GM12864 (cell line): ENCODE measurements around the gene ADCY4.
"Not testable (repeated sequence)": the region's sequence is repeated elsewhere in the genome, so short reads cannot be mapped to it uniquely, and the experiment has no call there.

Experiments used
- DNase-seq: peaks from one replicate; pipeline ENCODE4 v3.0.0-alpha.2; 2011; ENCODE audit warnings: low read depth
- H3K4me3 ChIP-seq: 2 replicates; pipeline ENCODE4 v1.5.1; 2011; ENCODE audit warnings: mild to moderate bottlenecking, low read depth, low read length, control low read depth
- TF ChIP-seq, protein P1 (sequence below): IDR thresholded peaks from 2 replicates; pipeline ENCODE4 v1.5.1; 2011; ENCODE audit warnings: low read depth, mild to moderate bottlenecking, moderate library complexity, low read length, control low read depth, inconsistent platforms; ENCODE audit errors: missing control alignments

Gene ADCY4

DNA sequence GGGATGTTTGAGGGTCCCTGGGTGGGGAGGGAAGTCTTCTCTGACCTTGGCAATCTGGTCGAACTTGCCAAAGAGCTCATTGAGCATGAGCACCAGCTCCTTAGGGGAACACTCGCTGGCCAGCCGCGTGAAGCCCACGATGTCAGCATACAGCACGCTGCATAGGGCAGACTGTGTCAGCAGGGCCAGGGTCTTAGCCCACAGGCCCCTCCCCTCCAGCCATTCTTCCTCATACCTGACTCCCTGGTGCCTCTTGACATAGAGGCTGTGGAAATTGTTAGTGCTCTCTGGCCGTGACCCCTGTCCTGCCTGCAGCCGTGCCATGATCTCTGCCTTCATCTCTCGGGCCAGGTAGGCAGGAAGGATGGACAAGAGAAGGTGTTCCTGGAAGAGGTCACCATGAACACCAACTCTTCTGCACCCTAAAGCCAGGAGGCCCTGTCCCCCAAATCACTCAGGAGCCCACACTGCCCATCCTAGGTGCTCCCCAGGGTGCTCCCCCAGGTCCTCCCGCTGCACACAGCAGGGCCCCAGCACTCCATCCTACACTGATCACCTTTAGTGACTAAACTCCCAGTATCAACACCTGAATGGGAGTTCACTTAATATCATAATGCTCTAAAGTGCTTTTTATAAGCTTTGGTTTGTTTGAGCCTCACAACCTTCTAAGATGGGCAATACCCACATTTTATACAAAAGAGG, 3.7 kb downstream of the ADCY4 start:
- no peak overlapping the region for H3K4me3 ChIP-seq
- no peak for DNase-seq
- TF ChIP-seq, protein P1, sequence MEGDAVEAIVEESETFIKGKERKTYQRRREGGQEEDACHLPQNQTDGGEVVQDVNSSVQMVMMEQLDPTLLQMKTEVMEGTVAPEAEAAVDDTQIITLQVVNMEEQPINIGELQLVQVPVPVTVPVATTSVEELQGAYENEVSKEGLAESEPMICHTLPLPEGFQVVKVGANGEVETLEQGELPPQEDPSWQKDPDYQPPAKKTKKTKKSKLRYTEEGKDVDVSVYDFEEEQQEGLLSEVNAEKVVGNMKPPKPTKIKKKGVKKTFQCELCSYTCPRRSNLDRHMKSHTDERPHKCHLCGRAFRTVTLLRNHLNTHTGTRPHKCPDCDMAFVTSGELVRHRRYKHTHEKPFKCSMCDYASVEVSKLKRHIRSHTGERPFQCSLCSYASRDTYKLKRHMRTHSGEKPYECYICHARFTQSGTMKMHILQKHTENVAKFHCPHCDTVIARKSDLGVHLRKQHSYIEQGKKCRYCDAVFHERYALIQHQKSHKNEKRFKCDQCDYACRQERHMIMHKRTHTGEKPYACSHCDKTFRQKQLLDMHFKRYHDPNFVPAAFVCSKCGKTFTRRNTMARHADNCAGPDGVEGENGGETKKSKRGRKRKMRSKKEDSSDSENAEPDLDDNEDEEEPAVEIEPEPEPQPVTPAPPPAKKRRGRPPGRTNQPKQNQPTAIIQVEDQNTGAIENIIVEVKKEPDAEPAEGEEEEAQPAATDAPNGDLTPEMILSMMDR: no peak

DNA sequence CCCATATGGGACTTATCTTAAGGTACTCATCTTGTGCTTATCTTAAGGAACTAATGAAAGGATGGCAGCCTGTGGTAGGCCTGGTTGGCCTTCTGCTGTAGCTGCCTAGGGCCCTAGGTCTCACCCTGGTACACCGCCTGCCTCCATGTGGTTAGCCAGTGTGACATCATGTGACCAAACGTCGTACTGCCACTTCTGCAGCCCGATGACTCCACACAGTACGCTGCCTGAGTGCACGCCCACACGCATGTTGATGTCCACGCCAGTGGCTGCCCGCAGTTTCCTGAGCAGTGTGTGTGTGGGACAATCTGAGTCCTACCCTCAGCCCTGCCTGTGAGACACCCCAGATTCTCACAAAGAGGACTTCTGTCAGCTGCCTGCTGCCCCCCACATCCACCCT, 5.1 kb downstream of the ADCY4 start:
- H3K4me3 ChIP-seq: no peak overlapping the region
- no peak for DNase-seq
- TF ChIP-seq, protein P1: no peak

DNA sequence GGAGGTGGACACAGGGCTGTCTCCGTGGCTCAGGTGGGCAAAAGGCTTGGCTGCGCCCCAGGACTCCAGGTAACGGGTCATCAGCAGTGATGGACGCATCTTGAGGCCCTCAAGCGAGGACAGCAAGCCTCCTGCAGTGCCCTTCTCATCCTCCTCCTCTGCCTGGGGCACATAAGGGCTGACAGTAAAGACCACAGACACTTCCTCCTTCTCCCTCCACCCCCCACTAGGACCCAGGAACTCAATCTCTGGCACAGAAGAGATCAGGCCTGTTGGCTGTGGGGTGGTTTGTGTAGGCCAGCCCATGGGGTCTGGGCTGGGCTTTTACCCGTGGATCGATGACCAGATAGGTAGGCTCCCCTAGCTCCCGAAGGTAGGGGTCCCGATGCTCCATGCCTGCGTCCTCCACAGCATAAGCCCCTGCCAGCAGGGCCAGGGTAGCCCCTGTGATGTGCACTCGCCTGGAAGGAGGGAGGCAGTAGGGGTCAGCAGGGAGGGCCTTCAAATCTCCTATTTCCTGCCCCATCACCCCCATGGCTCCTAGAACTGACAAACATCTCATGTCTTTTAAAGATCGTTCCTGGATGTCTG, 5.7 kb downstream of the ADCY4 start:
- no peak for DNase-seq
- TF ChIP-seq, protein P1: no peak

DNA sequence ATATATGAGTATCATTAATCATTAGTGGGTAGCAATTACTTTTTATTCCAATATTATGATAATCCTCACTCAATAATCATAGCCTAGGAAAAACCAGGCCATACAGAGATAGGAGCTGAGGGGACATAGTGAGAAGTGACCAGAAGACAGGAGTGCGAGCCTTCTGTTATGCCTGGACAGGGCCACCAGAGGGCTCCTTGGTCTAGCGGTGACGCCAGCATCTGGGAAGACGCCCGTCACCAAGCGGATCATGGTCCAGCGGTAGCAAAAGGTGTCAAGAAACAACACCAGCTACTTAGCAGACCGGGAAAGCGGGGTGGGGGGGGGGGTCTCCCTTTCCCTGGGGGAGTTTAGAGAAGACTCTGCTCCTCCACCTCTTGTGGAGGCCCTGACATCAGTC, 7.0 kb downstream of the ADCY4 start:
- TF ChIP-seq, protein P1: peak; percentile 43
- not testable (repeated sequence) for H3K4me3 ChIP-seq, DNase-seq

More for the DNA sequence above, 5.7 kb downstream of the ADCY4 start:
- no peak overlapping the region for H3K4me3 ChIP-seq

DNA sequence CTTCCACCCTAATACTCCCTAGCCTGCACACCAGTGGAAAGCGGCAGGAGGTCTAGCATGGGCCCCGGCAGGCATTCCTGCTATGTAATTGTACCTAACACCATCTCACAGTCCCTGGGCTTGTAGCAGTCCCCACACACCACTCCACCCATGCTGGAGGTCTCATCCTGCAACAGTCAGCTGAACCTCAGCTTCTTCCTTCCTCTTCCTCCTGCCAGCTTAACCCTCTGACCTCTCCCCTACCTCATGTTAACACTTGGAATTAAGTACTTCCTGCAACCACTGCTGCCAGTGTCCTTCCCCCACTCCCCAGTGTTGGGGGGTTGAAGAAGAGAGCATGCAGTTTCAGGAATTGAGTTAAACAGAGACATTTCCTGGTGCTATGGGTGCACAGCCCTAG, 7.6 kb downstream of the ADCY4 start:
- no peak overlapping the region for H3K4me3 ChIP-seq
- TF ChIP-seq, protein P1: no peak
- no peak for DNase-seq

DNA sequence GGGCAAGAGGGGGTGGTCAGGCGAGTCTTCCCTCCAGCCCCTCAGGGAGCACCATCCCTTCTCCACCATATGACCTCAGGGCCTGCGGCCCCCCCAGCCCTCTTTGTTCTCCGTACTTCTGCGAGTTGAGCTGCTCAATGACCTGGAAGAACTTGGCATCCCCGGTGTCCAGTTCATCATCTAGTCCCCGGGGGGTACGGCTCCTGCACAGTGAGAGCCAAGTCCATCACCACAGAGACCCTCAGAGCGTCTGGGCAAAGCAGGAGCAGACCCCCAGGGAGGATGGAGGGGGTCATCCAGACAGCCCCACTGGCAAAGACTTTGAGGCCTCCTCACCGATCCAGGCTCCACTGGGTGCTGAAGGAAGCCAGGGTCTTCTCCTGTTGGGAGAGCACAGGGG, 8.9 kb downstream of the ADCY4 start:
- TF ChIP-seq, protein P1: no peak
- no peak overlapping the region for H3K4me3 ChIP-seq
- DNase-seq: no peak

DNA sequence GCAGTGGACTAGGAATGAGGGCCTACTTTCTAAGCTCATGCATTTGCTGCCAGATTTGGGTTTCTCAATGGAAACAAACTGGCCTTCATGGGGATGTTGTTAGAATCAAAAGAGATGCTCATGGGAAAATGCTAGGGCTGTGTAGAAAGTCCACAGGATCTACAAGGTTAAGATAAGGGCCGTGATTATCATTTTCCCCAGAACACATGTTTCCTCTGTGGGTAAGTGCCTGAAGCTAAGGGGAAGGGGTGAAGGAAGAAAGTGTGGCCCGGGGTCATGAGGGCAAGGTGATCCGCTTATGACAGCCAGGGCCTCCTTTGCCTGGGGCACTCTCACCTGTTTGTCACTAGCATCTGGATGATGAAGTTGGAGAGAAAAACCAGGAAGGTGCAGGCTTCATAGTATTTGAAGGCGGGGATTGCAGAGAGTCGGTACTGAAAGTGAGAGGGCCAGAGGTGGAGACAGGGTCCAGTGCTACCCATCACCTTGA, 9.8 kb downstream of the ADCY4 start:
- no peak for DNase-seq
- TF ChIP-seq, protein P1: no peak
- H3K4me3 ChIP-seq: no peak overlapping the region
